GM10266 (cell line): ENCODE data around the gene PARM1.

Experiments
- DNase-seq: peaks from one replicate; pipeline ENCODE4 v3.0.0; 2012; ENCODE audit errors: extremely low spot score
- TF ChIP-seq, protein P1 (sequence below): IDR thresholded peaks from 2 replicates; pipeline ENCODE4 v1.5.1; 2012; ENCODE audit warnings: mild to moderate bottlenecking, low read depth; ENCODE audit not compliant: control insufficient read depth, insufficient read depth; ENCODE audit errors: missing control alignments

PARM1 gene

DNA sequence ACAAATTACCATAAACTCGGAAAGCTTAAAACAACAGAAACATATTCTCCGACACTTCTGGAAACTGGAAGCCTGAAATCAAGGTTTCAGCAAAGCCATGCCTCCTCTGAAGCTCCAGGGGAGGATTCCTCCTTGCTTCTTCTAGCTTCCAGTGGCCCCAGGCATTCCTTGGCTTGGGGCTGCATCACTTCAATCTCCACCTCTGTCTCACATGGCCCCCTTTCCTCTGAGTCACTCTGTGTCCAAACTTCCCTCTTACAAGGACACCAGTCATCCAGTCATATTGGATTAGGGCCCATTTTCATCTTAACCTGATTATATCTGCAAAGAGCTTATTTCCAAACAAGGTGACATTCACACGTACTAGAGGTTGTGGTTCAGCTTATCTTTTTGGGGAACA, 17.3 kb downstream of the PARM1 start:
- no peak for DNase-seq
- TF ChIP-seq, protein P1, sequence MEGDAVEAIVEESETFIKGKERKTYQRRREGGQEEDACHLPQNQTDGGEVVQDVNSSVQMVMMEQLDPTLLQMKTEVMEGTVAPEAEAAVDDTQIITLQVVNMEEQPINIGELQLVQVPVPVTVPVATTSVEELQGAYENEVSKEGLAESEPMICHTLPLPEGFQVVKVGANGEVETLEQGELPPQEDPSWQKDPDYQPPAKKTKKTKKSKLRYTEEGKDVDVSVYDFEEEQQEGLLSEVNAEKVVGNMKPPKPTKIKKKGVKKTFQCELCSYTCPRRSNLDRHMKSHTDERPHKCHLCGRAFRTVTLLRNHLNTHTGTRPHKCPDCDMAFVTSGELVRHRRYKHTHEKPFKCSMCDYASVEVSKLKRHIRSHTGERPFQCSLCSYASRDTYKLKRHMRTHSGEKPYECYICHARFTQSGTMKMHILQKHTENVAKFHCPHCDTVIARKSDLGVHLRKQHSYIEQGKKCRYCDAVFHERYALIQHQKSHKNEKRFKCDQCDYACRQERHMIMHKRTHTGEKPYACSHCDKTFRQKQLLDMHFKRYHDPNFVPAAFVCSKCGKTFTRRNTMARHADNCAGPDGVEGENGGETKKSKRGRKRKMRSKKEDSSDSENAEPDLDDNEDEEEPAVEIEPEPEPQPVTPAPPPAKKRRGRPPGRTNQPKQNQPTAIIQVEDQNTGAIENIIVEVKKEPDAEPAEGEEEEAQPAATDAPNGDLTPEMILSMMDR, result no peak

DNA sequence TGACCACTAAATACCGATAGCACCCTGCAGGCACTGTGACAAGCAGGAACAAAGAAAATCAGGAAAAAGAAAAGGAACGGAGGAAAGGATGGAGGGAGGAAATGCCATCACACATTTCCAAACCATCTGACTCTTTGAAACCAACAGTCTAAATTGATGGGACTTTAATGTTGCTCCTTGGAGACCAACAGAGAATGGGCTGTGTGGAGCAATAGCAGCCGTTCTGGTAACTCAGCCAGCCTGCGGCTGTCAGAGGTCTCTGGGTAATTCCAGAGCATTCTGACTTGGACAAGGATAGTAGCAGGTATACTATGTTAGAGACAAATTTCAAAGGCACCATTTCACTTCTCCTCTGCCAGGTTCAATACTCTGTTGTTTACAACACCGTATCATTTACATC, 18.0 kb downstream of the PARM1 start:
- no peak for DNase-seq
- TF ChIP-seq, protein P1, result no peak

DNA sequence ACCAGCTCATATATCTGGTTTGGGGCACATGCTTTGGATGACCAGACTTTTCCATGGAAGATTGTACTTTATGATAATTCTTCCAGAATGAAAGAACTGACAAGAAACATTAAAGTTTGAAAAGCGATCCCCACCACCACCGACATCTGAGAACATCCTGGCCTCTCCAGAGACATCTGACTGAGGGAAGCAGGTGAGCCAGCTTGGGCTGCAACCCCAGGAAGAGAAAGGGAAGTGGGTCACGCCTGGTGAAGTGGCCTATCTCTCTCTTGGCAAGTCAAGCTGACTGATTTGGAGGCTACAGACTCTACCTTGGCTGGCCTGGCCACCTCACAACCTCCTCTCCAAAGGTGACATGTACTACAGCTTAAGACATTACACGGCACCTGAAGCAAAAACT, 20.7 kb downstream of the PARM1 start:
- TF ChIP-seq, protein P1, result no peak

DNA sequence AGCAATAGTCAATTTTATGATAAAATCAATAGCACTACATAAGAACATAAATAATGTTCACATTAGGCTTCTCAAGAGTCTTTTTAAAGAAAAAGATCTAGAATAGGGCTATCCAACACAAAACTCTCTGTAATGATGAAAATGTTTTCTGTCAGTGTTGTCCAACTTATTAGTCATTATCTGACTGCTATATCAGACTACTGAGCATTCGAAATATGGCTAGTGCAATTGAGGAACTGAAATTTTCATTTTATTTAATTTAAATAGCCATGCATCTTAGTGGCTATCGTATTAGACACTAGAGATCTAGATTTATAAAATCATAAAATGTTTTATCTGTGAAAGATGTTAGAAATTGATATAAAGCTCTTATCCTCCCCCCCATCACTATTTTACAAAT, 26.0 kb downstream of the PARM1 start:
- TF ChIP-seq, protein P1, result no peak
- DNase-seq, result no peak

More for the DNA sequence above, 20.7 kb downstream of the PARM1 start:
- DNase-seq, result no peak

DNA sequence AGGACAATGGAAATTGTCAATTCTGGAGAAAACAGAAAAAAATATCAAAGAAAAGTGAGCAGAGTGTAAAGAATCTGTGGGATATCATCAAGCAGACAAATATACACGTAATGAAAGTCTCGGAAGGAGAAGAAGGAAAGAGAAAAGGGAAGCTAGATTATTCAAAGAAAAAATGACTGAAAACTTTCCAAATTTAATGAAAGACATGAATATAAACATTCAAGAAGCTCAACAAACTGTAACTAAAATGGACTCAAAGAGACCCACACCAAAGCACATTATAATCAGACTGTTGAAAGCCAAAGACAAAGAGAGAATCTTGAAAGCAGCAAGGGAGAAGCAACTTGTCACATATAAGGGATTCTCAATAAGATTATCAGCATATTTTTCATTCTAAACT, 28.3 kb downstream of the PARM1 start:
- TF ChIP-seq, protein P1, result no peak
- no peak for DNase-seq

DNA sequence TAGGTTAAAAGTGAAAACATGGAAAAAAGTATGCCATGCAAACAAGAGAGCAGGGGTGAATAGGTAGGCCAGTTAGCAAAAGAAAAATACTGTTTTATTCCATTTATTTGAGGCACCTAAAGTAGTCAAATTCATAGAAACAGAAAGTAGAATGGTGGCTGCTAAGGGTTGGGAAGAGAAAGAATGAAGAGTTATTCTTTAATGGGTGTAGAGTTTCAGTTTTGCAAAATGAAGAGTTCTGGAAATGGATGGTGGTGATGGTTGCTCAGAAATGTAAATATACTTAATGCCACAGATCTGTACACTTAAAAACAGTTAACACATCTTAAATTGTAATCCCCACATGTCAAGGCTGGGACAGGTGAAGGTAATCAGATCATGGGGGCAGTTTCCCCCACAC, 29.7 kb downstream of the PARM1 start:
- DNase-seq, result no peak
- TF ChIP-seq, protein P1, result no peak

DNA sequence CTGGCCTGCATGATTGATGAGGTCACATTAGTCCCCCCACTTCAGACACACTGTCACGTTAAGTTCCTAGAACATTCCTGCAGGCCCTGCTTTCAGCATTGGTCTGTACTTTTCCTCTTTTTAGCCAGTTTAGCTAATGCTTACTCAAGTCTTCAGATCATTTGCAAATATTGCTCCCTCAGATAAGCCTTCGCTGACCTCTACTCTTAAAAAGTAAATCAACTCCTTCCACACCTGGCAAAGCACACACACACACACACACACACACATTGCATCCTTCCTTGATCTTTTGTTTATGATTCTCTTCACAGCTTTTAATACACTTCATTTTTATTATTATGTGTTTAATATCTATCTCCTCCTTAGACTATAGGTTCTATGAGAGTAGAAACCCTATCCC, 31.4 kb downstream of the PARM1 start:
- TF ChIP-seq, protein P1, result no peak

DNA sequence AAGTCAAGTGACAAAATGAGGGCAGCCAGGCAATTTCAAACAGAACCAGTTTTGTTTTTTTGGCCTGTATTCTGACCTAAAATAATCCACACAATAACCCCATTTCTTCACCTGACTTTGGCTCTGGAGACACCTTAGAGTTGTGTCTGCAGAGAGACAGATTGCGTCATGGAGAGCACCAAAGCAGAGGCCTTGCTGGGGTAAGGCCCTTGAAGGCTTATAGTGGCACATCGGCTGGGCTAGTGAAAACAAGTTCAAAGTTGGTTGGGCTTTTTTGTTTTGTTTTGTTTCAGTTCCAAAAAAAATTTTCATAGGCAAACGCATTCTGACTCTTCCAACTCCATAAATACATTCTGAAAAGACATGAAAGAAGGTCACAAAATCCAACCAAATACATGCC, 34.4 kb downstream of the PARM1 start:
- TF ChIP-seq, protein P1, result no peak
- DNase-seq, result no peak

More for the DNA sequence above, 31.4 kb downstream of the PARM1 start:
- DNase-seq, result no peak
